ENCODE results near the gene NAE1. TPM values are rescaled to one million over a fixed set of nuclear protein-coding genes. Genes with fewer than 3 reads are reported as not detected.
A peak's percentile ranks its signal among the peaks of the same experiment; 100 is the strongest.

Gene NAE1
- 78.8 to 84.4 TPM (median 80.3 TPM) in 3 replicates for total RNA-seq

GRCh38 chr16:66830422-66831404 lies at the start of gene NAE1:
Gene NAE1, minus strand, starts transcription at chr16:66830976. Its CDS starts 77 bp downstream, at chr16:66830899.
- H3K36me3 Mint-ChIP-seq: peaks cover 10% of the 10 kb centered on the region
- peaks cover 10% of the 10 kb centered on the region for H3K4me1 Mint-ChIP-seq
- peak within 1 kb of the TSS; percentile 30 for H3K27ac Mint-ChIP-seq
- H3K27me3 Mint-ChIP-seq (ENCODE audit: low read depth): peaks cover 5% of the 10 kb centered on the region
- peak; percentile 90 for TF ChIP-seq CTCF (IDR thresholded peaks at IDR 0.05; ENCODE audit: unreplicated experiment)
- DNase-seq (ENCODE audit: low spot score in 2 of 2, unreplicated experiment in 2 of 2): peak; percentile 90 to 93
- H3K9me3 Mint-ChIP-seq: no peaks in the 10 kb centered on the region
- peak within 1 kb of the TSS; percentile 63 for H3K4me3 Mint-ChIP-seq

- no peak for TF ChIP-seq CTCF (IDR thresholded peaks at IDR 0.05; ENCODE audit: unreplicated experiment)
- no peak overlapping the region for H3K4me3 Mint-ChIP-seq
- H3K27me3 Mint-ChIP-seq (ENCODE audit: low read depth): no peaks in the 10 kb centered on the region
- H3K4me1 Mint-ChIP-seq: peaks cover 21% of the 10 kb centered on the region
- no peaks in the 10 kb centered on the region for H3K36me3 Mint-ChIP-seq
- no peak overlapping the region for H3K27ac Mint-ChIP-seq
- DNase-seq (ENCODE audit: low spot score in 2 of 2, unreplicated experiment in 2 of 2): no peak
- no peaks in the 10 kb centered on the region for H3K9me3 Mint-ChIP-seq
These were observed 47.3 kb upstream of the NAE1 start for GRCh38 chr16:66878067-66878466.

GRCh38 chr16:66874079-66874775 lies 43.5 kb upstream of the NAE1 start:
- Mint-ChIP-seq H3K27ac (peak overlapping the region; percentile 64), H3K9me3 (no peaks in the 10 kb centered on the region), H3K4me1 (peaks cover 14% of the 10 kb centered on the region), H3K27me3 (ENCODE audit: low read depth) (no peaks in the 10 kb centered on the region), H3K36me3 (no peaks in the 10 kb centered on the region), H3K4me3 (peak overlapping the region; percentile 13)
- no peak for TF ChIP-seq CTCF (IDR thresholded peaks at IDR 0.05; ENCODE audit: unreplicated experiment)
- no peak for DNase-seq (ENCODE audit: low spot score in 2 of 2, unreplicated experiment in 2 of 2)

GRCh38 chr16:66873685-66874055 lies 42.9 kb upstream of the NAE1 start:
- H3K27me3 Mint-ChIP-seq (ENCODE audit: low read depth): no peaks in the 10 kb centered on the region
- no peak overlapping the region for H3K27ac Mint-ChIP-seq
- no peak for DNase-seq (ENCODE audit: low spot score in 2 of 2, unreplicated experiment in 2 of 2)
- no peaks in the 10 kb centered on the region for H3K36me3 Mint-ChIP-seq
- no peak for TF ChIP-seq CTCF (IDR thresholded peaks at IDR 0.05; ENCODE audit: unreplicated experiment)
- H3K4me1 Mint-ChIP-seq: peaks cover 14% of the 10 kb centered on the region
- H3K9me3 Mint-ChIP-seq: no peaks in the 10 kb centered on the region
- no peak overlapping the region for H3K4me3 Mint-ChIP-seq

GRCh38 chr16:66872943-66873684 lies 42.3 kb upstream of the NAE1 start:
- Mint-ChIP-seq H3K27me3 (ENCODE audit: low read depth) (no peaks in the 10 kb centered on the region), H3K36me3 (no peaks in the 10 kb centered on the region), H3K4me3 (peak overlapping the region; percentile 74), H3K9me3 (no peaks in the 10 kb centered on the region), H3K27ac (peak overlapping the region; percentile 70), H3K4me1 (peaks cover 14% of the 10 kb centered on the region)
- DNase-seq (ENCODE audit: low spot score in 2 of 2, unreplicated experiment in 2 of 2): peak; percentile 81 to 91
- peak; percentile 90 for TF ChIP-seq CTCF (IDR thresholded peaks at IDR 0.05; ENCODE audit: unreplicated experiment)

All from mesothelial cell of epicardium (in vitro differentiated cells).